Measurements from ENCODE around the gene TMCO1. TPM values are rescaled to one million over a fixed set of nuclear protein-coding genes. Genes with fewer than 3 reads are reported as not detected.

TMCO1 gene
- total and polyA plus RNA-seq, 2 of the 13 experiments (the other 11 are each of a cell fraction or from before 2014, with no cell fraction given): 106 to 119 TPM

GRCh38 chr1:165697881-165698760, 70.5 kb downstream of the TMCO1 start, which contains the start of gene ALDH9A1 (continued):
- peak; percentile 57; the same call in 1 of the 2 replicates for TF ChIP-seq GPN1 (CRISPR knock-in tag; IDR thresholded peaks at IDR 0.05; ENCODE audit: borderline replicate concordance)
- no peak for TF ChIP-seq ZNF10 (CRISPR knock-in tag; IDR thresholded peaks at IDR 0.05; ENCODE audit: borderline replicate concordance, low read depth)
- TF ChIP-seq TERF1 (CRISPR knock-in tag; IDR thresholded peaks at IDR 0.05): no peak
- TF ChIP-seq ZNF335 (CRISPR knock-in tag; IDR thresholded peaks at IDR 0.05): no peak
- peak; percentile 96 for TF ChIP-seq PHF8 (CRISPR knock-in tag; IDR thresholded peaks at IDR 0.05)
- no peak for TF ChIP-seq ZSCAN20 (CRISPR knock-in tag; IDR thresholded peaks at IDR 0.05; ENCODE audit: borderline replicate concordance)
- TF ChIP-seq ZNF331 (CRISPR knock-in tag; IDR thresholded peaks at IDR 0.05): 0 out of 2 replicates have a peak, but pooled peaks have one; percentile 9
- no peak for TF ChIP-seq ZSCAN31 (CRISPR knock-in tag; IDR thresholded peaks at IDR 0.05; ENCODE audit: low read depth)
- TF ChIP-seq ZNF121 (CRISPR knock-in tag; IDR thresholded peaks at IDR 0.05): peak; percentile 49; the same call in 1 of the 2 replicates
- TF ChIP-seq ZNF7 (CRISPR knock-in tag; IDR thresholded peaks at IDR 0.05): peak; percentile 29; the same call in 1 of the 2 replicates
- TF ChIP-seq RELA (CRISPR knock-in tag; IDR thresholded peaks at IDR 0.05): no peak
- TF ChIP-seq HES4 (CRISPR knock-in tag; IDR thresholded peaks at IDR 0.05; ENCODE audit: borderline replicate concordance): peak; percentile 87
- no peak for TF ChIP-seq BCLAF1 (IDR thresholded peaks at IDR 0.05)
- 0 out of 2 replicates have a peak, but pooled peaks have one; percentile 51 for TF ChIP-seq ZBTB49 (CRISPR knock-in tag; IDR thresholded peaks at IDR 0.05; ENCODE audit: borderline replicate concordance)
- no peak for TF ChIP-seq FLYWCH1 (CRISPR knock-in tag; IDR thresholded peaks at IDR 0.05)
- TF ChIP-seq ZNF619 (CRISPR knock-in tag; IDR thresholded peaks at IDR 0.05): 0 out of 2 replicates have a peak, but pooled peaks have one; percentile 43
- TF ChIP-seq RFXANK (CRISPR knock-in tag; IDR thresholded peaks at IDR 0.05): no peak
- TF ChIP-seq, protein P1, sequence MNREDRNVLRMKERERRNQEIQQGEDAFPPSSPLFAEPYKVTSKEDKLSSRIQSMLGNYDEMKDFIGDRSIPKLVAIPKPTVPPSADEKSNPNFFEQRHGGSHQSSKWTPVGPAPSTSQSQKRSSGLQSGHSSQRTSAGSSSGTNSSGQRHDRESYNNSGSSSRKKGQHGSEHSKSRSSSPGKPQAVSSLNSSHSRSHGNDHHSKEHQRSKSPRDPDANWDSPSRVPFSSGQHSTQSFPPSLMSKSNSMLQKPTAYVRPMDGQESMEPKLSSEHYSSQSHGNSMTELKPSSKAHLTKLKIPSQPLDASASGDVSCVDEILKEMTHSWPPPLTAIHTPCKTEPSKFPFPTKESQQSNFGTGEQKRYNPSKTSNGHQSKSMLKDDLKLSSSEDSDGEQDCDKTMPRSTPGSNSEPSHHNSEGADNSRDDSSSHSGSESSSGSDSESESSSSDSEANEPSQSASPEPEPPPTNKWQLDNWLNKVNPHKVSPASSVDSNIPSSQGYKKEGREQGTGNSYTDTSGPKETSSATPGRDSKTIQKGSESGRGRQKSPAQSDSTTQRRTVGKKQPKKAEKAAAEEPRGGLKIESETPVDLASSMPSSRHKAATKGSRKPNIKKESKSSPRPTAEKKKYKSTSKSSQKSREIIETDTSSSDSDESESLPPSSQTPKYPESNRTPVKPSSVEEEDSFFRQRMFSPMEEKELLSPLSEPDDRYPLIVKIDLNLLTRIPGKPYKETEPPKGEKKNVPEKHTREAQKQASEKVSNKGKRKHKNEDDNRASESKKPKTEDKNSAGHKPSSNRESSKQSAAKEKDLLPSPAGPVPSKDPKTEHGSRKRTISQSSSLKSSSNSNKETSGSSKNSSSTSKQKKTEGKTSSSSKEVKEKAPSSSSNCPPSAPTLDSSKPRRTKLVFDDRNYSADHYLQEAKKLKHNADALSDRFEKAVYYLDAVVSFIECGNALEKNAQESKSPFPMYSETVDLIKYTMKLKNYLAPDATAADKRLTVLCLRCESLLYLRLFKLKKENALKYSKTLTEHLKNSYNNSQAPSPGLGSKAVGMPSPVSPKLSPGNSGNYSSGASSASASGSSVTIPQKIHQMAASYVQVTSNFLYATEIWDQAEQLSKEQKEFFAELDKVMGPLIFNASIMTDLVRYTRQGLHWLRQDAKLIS (CRISPR knock-in tag; IDR thresholded peaks at IDR 0.05): no peak
- no peak; the same call in 1 of the 2 replicates for TF ChIP-seq ZBTB3 (CRISPR knock-in tag; IDR thresholded peaks at IDR 0.05; ENCODE audit: borderline replicate concordance, low read depth)

Data from HepG2 (cell line).